Suprapubic skin (tissue), 3 donors: ENCODE measurements around the gene DOCK8.
"Not testable (repeated sequence)": the region's sequence is repeated elsewhere in the genome, so short reads cannot be mapped to it uniquely, and the experiment has no call there.

Experiments
- CTCF ChIP-seq, 2 donors: fragments of 200-600 bp in 1 of 2; fragments of 450-650 bp in 1 of 2; sonication (generic) in 1 of 2; IDR thresholded peaks; one replicate each; pipeline ENCODE4 v1.5.1; 2016 to 2019; ENCODE audit warnings: antibody characterized with exemption in 2 of 2, mild to moderate bottlenecking in 1 of 2, moderate library complexity in 1 of 2
- POLR2AphosphoS5 ChIP-seq, 3 donors: sonication (generic); formaldehyde crosslinking; IDR thresholded peaks; one replicate each; pipeline ENCODE4 v1.6.1; 2017; ENCODE audit warnings: antibody characterized with exemption in 3 of 3

GRCh38 chr9:219036-219435 is 4.4 kb downstream of the DOCK8 start:
- TF ChIP-seq CTCF, POLR2AphosphoS5 (IDR thresholded peaks at IDR 0.05): not testable (repeated sequence)
